ENCODE results near the gene LMNA.

The LMNA gene

DNA sequence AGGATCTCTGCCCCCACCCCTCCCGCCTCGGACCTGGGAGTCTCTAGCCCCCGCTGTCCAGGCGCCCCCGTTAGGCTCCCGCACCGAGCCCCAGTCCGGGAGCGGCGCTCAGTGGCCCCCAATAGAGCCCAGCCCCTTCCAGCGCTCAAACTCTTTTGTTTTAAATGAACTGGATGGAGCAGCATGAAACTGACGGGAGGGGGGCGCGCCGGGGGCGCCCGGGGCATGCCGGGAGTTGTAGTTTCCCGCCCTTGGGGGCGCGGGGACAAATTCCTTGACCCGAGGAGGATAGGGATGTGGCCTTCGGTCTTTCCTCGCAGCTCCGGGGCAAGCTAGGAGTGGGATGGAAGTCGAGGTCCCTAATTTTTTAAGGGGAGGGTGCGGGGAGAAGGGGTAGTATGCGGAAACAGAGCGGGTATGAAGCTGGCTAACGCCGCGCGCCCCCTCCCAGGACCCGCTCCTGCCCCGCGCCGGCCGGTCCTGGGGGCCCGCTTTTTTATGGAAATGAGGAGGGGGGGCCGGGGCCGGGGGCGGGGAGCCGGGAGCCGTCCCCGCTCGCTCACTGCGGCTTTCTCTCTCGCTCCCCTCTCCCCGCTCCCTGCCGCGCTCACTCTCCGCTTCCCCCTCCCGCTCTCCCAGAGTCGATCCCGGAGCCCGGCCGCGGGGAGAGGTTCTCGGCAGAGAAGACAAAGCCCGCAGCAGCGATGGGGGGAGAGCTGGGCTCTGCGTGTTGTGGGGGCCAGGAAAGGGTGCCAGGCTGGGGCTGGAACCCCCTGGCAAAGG, 32.0 kb upstream of the LMNA start, which contains the start of gene MEX3A:
MEX3A (minus strand) TSS at position 157 of the 783 bp plus-strand sequence. CDS start 467 bp downstream, outside the sequence.
- peak; percentile 65 for DNase-seq

DNA sequence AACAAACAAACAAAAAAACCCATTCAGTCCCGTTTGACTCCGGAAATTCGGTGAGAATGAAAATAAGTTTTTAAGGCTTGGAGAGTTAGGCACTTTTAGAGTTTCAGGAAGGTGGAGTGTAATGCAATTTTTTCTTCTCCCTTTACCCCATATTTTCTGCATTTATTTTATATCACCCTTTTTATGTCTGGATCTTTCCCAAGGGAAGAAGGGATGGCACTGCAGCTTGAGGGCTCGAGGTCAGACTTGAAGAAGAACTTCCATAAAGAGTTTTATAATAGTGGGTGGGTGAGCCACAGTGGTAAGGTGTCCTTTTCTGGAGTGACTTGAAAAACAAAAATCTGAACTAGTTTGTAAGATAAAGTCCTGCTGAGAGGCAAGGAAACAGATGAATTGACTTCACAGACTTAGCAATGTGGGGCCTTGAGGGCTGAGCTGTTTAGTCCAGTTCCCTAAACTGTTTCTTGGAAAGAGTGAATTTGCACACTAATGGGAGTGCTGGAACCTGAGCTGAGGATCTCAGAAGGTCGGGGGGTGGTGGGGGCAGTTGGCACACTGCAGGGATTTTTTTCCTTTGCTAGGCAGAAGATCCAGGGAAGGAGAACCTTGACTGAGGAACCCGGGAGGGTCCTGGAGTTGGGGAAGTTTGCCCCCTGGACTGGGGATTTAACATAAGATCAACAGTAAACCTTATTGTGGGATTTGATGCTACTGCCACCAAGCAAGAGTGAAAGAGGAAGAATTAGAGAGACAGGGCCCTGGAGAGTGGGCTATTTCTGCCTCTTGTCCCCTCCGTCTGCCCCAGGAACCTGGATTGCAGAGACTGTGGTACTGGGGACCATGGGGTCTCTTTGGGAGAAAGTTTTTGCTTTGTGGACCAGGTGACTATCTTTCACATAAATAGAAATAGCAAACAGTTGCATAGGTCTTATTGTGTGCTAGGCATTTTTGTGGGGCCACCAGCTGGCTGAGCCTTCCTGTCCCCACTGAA, 30.4 kb upstream of the LMNA start:
- no peak for DNase-seq

GRCh38 chr1:156086256-156086662, 28.3 kb upstream of the LMNA start:
- DNase-seq = no peak

- DNase-seq = no peak
Observed at GRCh38 chr1:156089704-156090103, 24.8 kb upstream of the LMNA start.

DNA sequence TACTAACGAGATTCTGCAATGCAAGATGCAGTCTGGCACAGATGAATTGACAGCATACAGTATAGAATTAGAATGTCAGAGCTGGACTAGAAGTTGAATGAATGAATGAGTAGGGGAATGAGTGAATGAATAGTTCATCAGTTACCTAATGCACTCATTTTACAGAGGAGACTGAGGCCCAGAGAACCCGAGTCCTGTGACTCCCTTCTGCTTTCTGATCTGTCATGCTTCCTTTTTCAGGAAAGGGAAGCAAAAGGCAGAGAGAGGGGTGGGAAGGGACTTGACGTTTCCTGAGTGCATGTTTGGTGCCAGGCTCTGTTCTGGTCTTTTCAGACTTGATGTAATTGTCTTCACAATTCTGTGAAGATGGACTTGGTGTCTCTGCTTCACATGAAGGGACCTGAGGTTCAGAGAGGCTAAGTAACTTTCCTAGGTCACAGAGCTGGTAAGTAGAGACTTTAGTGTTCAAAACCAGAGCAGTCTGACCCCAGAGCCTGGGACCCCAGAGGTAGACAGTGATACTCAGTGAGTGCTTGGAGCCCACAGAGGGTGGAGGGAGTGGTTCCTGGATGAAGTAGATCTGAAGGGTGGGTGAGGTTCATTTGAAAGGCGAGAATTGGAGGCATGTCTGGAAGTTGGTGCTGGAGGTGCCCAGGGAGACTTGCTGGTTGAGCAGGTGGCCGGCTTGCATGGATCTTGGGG, 24.2 kb upstream of the LMNA start:
- no peak for DNase-seq

DNA sequence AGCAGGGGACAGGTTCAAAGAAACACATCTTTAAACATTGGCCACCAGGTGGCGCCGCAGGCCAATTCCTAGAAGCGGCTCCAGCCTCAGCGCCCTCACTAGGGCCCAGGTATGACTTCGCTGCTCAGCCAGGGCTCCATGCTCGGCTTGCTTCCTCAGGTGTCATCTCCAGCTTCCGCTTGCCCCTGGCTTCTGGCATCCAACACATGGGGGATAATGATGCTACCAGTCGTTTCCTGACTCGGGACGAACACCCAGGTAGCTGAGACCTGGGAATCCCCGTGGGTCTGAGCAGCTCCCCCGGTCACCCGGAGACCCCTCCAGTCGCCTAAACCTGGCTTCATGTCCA, 23.7 kb upstream of the LMNA start:
- peak; percentile 89 for DNase-seq

GRCh38 chr1:156091610-156092009, 22.9 kb upstream of the LMNA start:
- no peak for DNase-seq

DNA sequence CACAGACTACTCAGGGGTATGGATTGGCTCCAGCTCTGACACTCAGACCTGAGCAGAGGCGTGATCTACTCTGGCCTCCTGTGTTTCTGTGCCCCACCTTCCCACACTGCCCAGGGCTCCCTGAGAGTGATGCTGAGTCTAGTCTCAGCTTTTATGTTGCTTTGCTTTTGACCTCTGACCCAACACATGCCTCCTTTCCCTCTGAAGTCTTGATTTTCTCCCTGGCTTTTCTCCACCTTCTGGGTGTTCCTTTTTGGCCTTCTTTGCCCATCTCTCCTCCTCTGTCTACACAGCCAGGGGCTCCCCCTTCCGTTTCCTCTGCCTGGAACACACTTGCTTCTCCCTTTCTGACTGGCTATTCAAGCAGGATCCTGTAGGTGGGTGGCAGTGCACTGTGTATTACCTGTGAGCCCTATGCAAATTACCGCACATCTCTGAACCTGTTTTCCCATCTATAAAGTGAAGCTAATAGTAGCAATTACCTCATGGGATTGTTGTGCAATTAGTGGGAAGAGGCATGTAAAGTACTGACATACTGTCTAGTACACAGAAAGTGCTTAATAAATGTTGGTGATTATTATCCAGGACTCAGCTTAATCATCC, 18.5 kb upstream of the LMNA start:
- DNase-seq = no peak

GRCh38 chr1:156096640-156097391, 17.7 kb upstream of the LMNA start:
- DNase-seq = peak; percentile 85

DNA sequence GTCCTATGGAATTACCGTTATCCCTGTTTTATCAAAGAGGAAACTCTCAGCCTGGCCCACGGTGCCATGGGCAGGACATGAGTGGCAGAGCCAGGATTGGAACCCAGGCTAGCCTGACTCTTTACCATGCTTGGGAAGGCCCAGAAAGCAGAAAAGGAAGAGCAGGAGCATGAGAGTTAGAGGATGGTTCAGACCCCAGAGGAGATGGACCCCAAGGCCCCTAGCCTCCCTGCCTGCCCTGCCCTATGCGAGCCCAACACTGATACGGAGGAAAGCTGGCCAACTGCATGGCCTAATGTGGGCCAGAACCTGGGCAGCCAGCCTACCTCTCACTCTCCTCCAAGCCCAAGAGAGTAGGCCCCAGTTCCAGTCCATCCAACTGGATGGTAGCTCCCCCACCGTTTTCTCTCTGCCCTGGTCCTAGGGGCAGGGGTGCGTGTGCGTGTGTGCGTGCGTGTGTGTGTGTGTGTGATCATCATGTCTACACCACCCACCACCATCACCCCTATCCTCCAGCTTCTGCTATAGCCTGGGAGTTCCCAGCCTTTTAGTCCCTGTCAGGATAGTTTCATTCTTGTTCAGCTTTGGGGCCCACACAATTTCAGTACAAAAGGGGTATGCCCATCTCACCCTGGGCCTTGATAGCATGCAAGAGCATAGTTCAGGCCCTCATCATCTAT, 16.9 kb upstream of the LMNA start:
- DNase-seq = peak; percentile 46

DNA sequence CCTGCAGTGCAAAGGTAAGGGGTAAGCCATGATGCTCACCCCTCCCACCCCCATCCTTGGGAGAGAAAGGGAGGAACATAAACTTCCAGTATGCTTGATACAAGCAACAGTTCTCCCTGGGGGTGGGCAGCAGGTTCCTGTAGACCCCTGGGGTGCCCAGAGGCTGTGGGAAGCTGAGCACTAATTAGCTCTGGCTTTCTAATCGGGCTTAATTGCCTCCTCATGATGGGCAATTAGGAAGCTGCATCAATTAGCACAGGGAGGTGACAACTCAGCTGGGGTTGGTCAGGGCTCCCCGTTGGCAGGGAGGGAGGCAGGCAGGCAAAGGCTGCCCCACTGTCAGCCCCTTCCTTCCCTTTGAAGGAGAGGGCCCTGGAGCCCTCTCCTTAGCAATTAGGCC, 15.7 kb upstream of the LMNA start:
- no peak for DNase-seq

DNA sequence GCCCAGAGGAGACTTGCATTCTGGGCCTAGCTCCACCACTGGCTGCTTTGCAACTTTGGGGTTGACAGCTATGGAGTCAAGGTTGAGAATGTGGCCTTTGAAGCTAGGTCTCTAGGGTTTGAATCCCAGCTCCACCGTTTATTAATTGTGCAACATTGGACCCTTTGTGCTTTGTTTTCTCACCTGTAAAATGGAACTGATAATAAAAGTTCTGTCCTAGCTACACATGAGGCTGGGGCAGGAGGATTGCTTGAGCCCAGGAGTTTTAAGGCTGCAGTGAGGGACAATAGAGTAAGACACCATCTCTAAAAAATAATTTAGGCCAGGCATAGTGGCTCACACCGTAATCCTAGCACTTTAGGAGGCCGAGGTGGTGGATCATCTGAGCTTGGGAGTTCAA, 15.2 kb upstream of the LMNA start:
- no peak for DNase-seq

DNA sequence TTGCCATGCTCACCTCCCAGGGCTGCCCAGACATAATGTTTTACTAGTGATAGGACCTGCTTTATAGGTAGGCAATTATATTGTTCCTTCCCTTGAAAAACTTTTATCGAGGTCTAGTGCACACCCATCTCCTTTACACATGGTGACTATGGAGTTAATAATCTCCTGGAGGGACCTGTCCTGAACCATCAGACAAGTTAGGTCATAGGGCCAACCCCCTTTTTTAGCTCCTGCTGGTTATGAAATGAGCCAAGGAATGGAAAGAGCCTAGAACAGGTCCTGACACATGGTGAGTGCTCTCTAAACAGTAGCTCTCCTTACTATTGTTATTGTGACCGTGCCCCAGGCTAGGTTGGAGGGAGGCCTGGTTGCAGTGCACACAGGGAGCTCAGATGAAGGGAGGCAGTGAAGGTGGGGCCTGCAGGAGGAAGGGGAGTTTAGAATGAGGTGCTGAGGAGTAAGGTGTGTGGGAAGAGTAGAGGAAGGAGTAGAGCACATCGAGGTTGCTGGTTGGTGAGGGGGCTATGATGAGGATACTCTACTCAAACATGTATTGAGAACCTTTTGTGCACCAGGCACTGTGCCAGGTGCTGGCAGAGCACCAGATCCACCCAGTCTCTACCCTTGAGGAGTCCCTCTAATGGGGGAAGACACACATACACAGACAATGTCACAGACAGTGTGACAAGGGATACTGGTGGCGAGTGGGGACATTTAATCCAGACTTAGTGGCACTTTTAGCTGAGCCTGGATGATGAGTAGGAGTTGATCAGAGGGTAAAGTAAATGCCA, 14.1 kb upstream of the LMNA start:
- DNase-seq = no peak

DNA sequence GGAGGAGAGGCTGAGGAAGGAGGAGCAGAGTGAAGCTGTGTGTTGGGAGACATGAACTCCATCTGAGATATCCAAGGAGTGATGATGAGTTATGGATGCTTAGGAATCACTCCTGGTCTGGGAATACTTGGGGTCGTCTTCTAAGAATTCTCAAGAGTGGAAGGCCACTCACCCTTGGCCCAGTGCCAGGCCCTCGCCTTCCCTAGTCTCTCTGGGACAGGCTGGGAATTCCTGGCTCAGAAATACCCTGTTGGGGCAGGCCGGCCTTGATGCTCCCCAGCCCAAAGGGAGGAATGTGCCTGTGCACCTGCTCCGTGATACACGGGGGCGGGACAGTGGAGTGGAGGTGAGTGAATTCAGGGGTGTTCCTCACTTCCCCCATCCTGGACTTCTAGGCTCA, 12.6 kb upstream of the LMNA start:
- DNase-seq = no peak

DNA sequence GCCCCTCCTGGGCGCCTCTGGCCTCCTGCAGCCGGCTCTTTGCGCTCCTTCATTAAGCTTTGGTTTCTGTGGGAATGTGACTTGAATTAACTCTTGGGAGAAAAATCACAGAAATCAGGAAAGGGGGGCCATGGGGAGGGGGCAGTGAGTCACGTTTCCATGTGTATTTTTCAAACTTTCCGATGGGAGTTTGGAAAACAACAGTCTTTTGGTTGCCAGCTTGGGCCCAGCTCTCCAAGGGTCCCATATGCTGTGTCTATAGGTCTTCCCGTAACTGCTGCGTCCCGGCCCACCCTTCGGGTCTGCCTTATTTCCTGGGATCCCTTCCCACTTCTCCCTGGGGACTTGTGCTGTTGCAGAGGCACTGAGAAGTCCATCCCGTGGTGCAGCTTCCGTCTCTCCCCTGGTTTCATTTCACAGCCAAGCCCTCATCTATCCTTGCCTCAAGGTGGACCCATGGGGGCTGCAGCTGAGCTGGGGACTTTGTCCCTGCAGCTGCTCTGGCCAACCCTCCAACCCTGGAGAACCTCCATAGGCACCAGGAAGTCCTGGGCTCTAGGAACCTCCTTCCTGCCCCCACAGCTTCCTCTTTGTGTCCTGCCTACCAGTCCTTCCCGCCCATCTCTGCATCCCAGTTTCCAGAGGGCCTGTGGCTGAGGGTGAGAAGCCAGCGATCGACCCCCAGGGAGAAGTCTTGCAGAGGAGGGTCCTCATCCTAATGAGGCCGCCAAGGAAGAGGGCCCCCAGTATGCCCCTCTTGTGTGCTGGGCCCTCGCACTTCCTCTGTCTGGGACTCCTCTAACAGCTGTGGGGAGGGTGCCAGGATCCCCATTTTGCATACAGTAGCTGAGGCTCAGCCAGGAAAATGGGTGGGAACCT, 11.6 kb upstream of the LMNA start:
- no peak for DNase-seq

DNA sequence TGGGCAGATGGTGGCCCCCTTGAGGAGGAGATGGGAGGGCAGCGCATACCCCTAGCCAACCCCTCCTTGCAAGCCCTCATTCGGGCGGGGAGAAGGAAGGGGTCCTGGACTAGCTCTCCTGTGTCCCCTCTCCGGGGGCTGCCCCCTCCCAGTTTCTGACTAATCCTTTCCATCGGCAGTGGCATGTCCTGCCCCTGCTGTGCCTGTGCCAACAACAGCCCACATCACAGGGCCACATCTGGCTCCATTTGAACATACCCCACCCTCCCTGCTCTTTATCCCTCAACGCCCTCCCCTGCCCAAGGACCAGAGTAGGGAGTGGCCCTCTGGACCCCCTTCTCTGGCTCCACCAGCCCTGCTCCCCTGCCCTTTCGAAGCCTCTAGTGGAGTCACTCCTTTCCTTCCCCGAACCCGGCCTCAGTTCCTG, 11.0 kb upstream of the LMNA start:
- DNase-seq = peak; percentile 33

DNA sequence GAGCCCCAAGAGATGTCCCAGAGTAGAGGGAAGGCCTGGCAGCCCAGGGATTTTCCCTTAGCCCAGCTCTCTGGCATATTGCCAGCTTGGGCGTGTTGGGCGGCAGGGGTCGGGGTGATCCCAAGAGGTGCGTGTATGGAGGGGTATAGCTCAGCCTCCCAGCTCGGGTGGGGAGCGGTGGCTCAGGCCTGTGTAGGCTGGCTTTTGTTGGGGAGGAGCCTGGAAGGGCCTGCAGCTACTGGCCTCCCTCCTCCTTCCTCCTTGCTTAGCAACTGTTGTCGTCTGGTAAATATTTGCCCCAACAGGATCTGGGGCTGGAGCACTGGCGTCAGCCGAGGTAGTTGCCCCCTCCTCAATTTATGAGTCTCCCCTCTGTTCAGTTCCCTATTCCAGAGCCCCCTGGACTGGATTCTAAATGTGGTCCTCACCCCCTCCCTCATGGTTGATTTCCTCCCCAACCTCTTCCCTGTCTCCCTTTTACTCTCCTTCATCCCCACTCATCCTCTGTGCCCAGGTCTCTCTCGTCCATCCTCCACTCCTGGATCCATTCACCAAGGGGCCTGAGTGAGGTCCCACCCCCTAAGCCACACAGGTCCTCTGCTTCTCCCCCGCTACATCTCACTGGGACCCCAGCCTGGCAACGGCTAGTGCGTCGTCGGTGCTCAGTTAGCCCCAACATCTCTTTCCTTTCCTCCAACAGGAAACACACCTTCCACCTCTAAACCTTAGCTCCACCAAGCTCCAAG, 10.3 kb upstream of the LMNA start:
- no peak for DNase-seq
